RPMI7951 (cell line): Measurements from ENCODE around the gene ACACA. TPM values are rescaled to one million over a fixed set of nuclear protein-coding genes. Genes with fewer than 3 reads are reported as not detected.

Source experiments
- DNase-seq: peaks from one replicate; pipeline ENCODE4 v3.0.0-alpha.2; 2012; ENCODE audit warnings: low read depth
- total RNA-seq: library from RNA; depleted of rRNA; stranded (reverse); fragments of >200 nt; shearing (Covaris generic); gene quantifications from 2 replicates; pipeline ENCODE4 v1.2.3, GENCODE V29; 2014

The ACACA gene
- total RNA-seq, 1 experiment from 2014 or later: 15.6 TPM

GRCh38 chr17:37068266-37068665 lies 338.4 kb downstream of the ACACA start:
- peak; percentile 25 for DNase-seq

GRCh38 chr17:37067555-37068111 lies 339.0 kb downstream of the ACACA start:
- peak; percentile 74 for DNase-seq

- no peak for DNase-seq
Measured at GRCh38 chr17:37066322-37067255, 340.0 kb downstream of the ACACA start.

GRCh38 chr17:37065486-37066321 lies 340.9 kb downstream of the ACACA start:
- no peak for DNase-seq

GRCh38 chr17:37064956-37065355 lies 341.7 kb downstream of the ACACA start:
- no peak for DNase-seq

GRCh38 chr17:37064206-37064605 lies 342.4 kb downstream of the ACACA start:
- DNase-seq: no peak

GRCh38 chr17:37062021-37062420 lies 344.6 kb downstream of the ACACA start:
- DNase-seq: no peak

- no peak for DNase-seq
Measured at GRCh38 chr17:37060928-37061327, 345.7 kb downstream of the ACACA start.

- no peak for DNase-seq
Measured at GRCh38 chr17:37060094-37060493, 346.5 kb downstream of the ACACA start.

- no peak for DNase-seq
Measured at GRCh38 chr17:37059493-37059892, 347.1 kb downstream of the ACACA start.

GRCh38 chr17:37056622-37057021 lies 350.0 kb downstream of the ACACA start:
- DNase-seq: no peak

GRCh38 chr17:37054894-37055293 lies 351.7 kb downstream of the ACACA start:
- no peak for DNase-seq

GRCh38 chr17:37052450-37052849 lies 354.2 kb downstream of the ACACA start:
- DNase-seq: no peak

- DNase-seq: no peak
Measured at GRCh38 chr17:37051833-37052232, 354.8 kb downstream of the ACACA start.

GRCh38 chr17:37051381-37051780 lies 355.3 kb downstream of the ACACA start:
- no peak for DNase-seq

GRCh38 chr17:37050920-37051319 lies 355.7 kb downstream of the ACACA start:
- no peak for DNase-seq

GRCh38 chr17:37048811-37049210 lies 357.8 kb downstream of the ACACA start:
- DNase-seq: no peak

GRCh38 chr17:37047631-37048104 lies 359.0 kb downstream of the ACACA start:
- peak; percentile 66 for DNase-seq

GRCh38 chr17:37045351-37045922 lies 361.2 kb downstream of the ACACA start:
- DNase-seq: no peak

- DNase-seq: no peak
Measured at GRCh38 chr17:37043201-37043600, 363.4 kb downstream of the ACACA start.

- no peak for DNase-seq
Measured at GRCh38 chr17:37041932-37042331, 364.7 kb downstream of the ACACA start.

- no peak for DNase-seq
Measured at GRCh38 chr17:37039269-37039668, 367.4 kb downstream of the ACACA start.
